Measurements from ENCODE around the gene HOXA6. TPM values are rescaled to one million over a fixed set of nuclear protein-coding genes. Genes with fewer than 3 reads are reported as not detected.

The HOXA6 gene
- total RNA-seq, 2 experiments from 2014 or later: 4.1 to 12.0 TPM

- intact Hi-C loops (cut with micrococcal nuclease; ENCODE audit: unreplicated experiment): no loop called here
- H3K9me3 ChIP-seq (ENCODE audit: low read length): no peaks in the 10 kb centered on the region
- TF ChIP-seq, protein P1, sequence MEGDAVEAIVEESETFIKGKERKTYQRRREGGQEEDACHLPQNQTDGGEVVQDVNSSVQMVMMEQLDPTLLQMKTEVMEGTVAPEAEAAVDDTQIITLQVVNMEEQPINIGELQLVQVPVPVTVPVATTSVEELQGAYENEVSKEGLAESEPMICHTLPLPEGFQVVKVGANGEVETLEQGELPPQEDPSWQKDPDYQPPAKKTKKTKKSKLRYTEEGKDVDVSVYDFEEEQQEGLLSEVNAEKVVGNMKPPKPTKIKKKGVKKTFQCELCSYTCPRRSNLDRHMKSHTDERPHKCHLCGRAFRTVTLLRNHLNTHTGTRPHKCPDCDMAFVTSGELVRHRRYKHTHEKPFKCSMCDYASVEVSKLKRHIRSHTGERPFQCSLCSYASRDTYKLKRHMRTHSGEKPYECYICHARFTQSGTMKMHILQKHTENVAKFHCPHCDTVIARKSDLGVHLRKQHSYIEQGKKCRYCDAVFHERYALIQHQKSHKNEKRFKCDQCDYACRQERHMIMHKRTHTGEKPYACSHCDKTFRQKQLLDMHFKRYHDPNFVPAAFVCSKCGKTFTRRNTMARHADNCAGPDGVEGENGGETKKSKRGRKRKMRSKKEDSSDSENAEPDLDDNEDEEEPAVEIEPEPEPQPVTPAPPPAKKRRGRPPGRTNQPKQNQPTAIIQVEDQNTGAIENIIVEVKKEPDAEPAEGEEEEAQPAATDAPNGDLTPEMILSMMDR (conservative IDR thresholded peaks at IDR 0.05; ENCODE audit: low read length): no peak
- no peak for TF ChIP-seq EZH2phosphoT487 (IDR thresholded peaks at IDR 0.05; ENCODE audit: borderline replicate concordance, low read depth, low read length)
- POLR2A ChIA-PET: no interaction called here
- H3K4me3 ChIP-seq (ENCODE audit: low read depth, low read length, poor library complexity, severe bottlenecking): no peak within 1 kb of the TSS
- CTCF ChIA-PET (ENCODE audit: unreplicated experiment): no interaction called here
- no peak within 1 kb of the TSS for H3K27ac ChIP-seq (ENCODE audit: low read depth, low read length, poor library complexity, severe bottlenecking)
- H3K36me3 ChIP-seq (ENCODE audit: insufficient read depth, low read length): no peaks in the 10 kb centered on the region
- BruUV-seq (replicated peaks): no TSS peak
- H3K9me2 ChIP-seq (ENCODE audit: insufficient read depth, low read length): no peaks in the 10 kb centered on the region
- no peaks in the 10 kb centered on the region for H3K79me2 ChIP-seq (ENCODE audit: insufficient read depth, low read depth, low read length)
- H2AFZ ChIP-seq (ENCODE audit: low read length): no peak within 1 kb of the TSS
- peaks cover 4% of the 10 kb centered on the region for H3K4me1 ChIP-seq (ENCODE audit: insufficient read depth, low read length, poor library complexity, severe bottlenecking)
- H4K20me1 ChIP-seq (ENCODE audit: insufficient read depth, low read length): no peaks in the 10 kb centered on the region
- DNase-seq (ENCODE audit: low spot score): no peak
- H3K4me2 ChIP-seq (ENCODE audit: low read length): no peak within 1 kb of the TSS
These were observed 17.8 kb upstream of the HOXA6 start, which contains the start of gene HOXA9 for GRCh38 chr7:27165089-27165995. Gene HOXA9 (minus strand): TSS chr7:27165537. CDS start chr7:27165457, 80 bp downstream.

- intact Hi-C loops (cut with micrococcal nuclease; ENCODE audit: unreplicated experiment): loop anchor here (5.0 kb wide), 2 partner anchors 497 to 662 kb away; no protein-coding TSS in a partner anchor
- Histone ChIP-seq H4K20me1 (ENCODE audit: insufficient read depth, low read length) (no peaks in the 10 kb centered on the region), H3K9me2 (ENCODE audit: insufficient read depth, low read length) (no peaks in the 10 kb centered on the region), H3K4me2 (ENCODE audit: low read length) (no peak overlapping the region), H3K4me3 (ENCODE audit: low read depth, low read length, poor library complexity, severe bottlenecking) (no peak overlapping the region), H3K9me3 (ENCODE audit: low read length) (no peaks in the 10 kb centered on the region), H3K79me2 (ENCODE audit: insufficient read depth, low read depth, low read length) (no peaks in the 10 kb centered on the region), H2AFZ (ENCODE audit: low read length) (no peak overlapping the region), H3K4me1 (ENCODE audit: insufficient read depth, low read length, poor library complexity, severe bottlenecking) (peaks cover 6% of the 10 kb centered on the region), H3K27ac (ENCODE audit: low read depth, low read length, poor library complexity, severe bottlenecking) (no peak overlapping the region), H3K36me3 (ENCODE audit: insufficient read depth, low read length) (no peaks in the 10 kb centered on the region)
- DNase-seq (ENCODE audit: low spot score): no peak
- POLR2A ChIA-PET: no interaction called here
- TF ChIP-seq, protein P1 (conservative IDR thresholded peaks at IDR 0.05; ENCODE audit: low read length): no peak
- no peak for TF ChIP-seq EZH2phosphoT487 (IDR thresholded peaks at IDR 0.05; ENCODE audit: borderline replicate concordance, low read depth, low read length)
- no TSS peak for BruUV-seq (replicated peaks)
- CTCF ChIA-PET (ENCODE audit: unreplicated experiment): no interaction called here
These were observed 17.0 kb upstream of the HOXA6 start for GRCh38 chr7:27164367-27165088.
